GM23338 (cell line): Measurements from ENCODE around the gene SIL1. TPM values are rescaled to one million over a fixed set of nuclear protein-coding genes. Genes with fewer than 3 reads are reported as not detected.

Experiments used
- ATAC-seq: fragments of 200-7000 bp; cut with Tn5 transposase; 3 replicates; pipeline ENCODE4 v1.9.1; 2020
- DNase-seq: peaks from one replicate; pipeline ENCODE4 v3.0.0-alpha.2; 2015; ENCODE audit warnings: low spot score
- H2AFZ ChIP-seq: fragments of 200-600 bp; sonication (generic); 2 replicates; pipeline ENCODE4 v1.8.0; 2016; ENCODE audit warnings: antibody characterized with exemption, mild to moderate bottlenecking, moderate library complexity
- H3F3A ChIP-seq: fragments of 200-600 bp; sonication (generic); replicated peaks from 2 replicates; pipeline ENCODE4 v1.8.0; 2017; ENCODE audit warnings: antibody characterized with exemption, mixed run types, low read depth
- H3K27ac ChIP-seq: fragments of 200-600 bp; sonication (generic); 2 replicates; pipeline ENCODE4 v1.6.1; 2016; ENCODE audit warnings: low read depth
- H3K27me3 ChIP-seq: fragments of 200-600 bp; sonication (generic); 2 replicates; pipeline ENCODE4 v1.8.0; 2016; ENCODE audit warnings: mild to moderate bottlenecking, mixed run types, moderate library complexity; ENCODE audit not compliant: insufficient read depth
- H3K36me3 ChIP-seq: fragments of 200-600 bp; sonication (generic); 2 replicates; pipeline ENCODE4 v1.8.0; 2016; ENCODE audit warnings: mild to moderate bottlenecking; ENCODE audit not compliant: insufficient read depth
- H3K4me1 ChIP-seq: fragments of 200-600 bp; sonication (generic); 2 replicates; pipeline ENCODE4 v1.8.0; 2016; ENCODE audit warnings: mild to moderate bottlenecking, moderate library complexity; ENCODE audit not compliant: insufficient read depth
- H3K4me2 ChIP-seq: fragments of 200-600 bp; sonication (generic); 2 replicates; pipeline ENCODE4 v1.7.1; 2017; ENCODE audit warnings: mixed run types
- H3K4me3 ChIP-seq: fragments of 200-600 bp; sonication (generic); 2 replicates; pipeline ENCODE4 v1.6.1; 2016; ENCODE audit warnings: mixed run types
- H3K79me2 ChIP-seq: fragments of 200-600 bp; sonication (generic); replicated peaks from 2 replicates; pipeline ENCODE4 v1.8.0; 2017; ENCODE audit warnings: mild to moderate bottlenecking; ENCODE audit not compliant: insufficient read depth
- H3K9me2 ChIP-seq: fragments of 200-600 bp; sonication (generic); 2 replicates; pipeline ENCODE4 v1.8.0; 2017; ENCODE audit not compliant: insufficient read depth
- H4K20me1 ChIP-seq: fragments of 200-600 bp; sonication (generic); replicated peaks from 2 replicates; pipeline ENCODE4 v1.8.0; 2017; ENCODE audit warnings: mild to moderate bottlenecking; ENCODE audit not compliant: insufficient read depth
- H3K27ac Mint-ChIP-seq: 2 replicates; pipeline ENCODE4 v1.8.0; 2020; ENCODE audit warnings: inconsistent platforms, mild to moderate bottlenecking, moderate library complexity, mixed read lengths
- H3K27me3 Mint-ChIP-seq: 3 replicates; pipeline ENCODE4 v1.8.0; 2022; ENCODE audit warnings: low read depth, mild to moderate bottlenecking, moderate library complexity, mixed read lengths, inconsistent platforms; ENCODE audit not compliant: insufficient read depth, poor library complexity
- H3K36me3 Mint-ChIP-seq: 3 replicates; pipeline ENCODE4 v1.8.0; 2021; ENCODE audit warnings: low read depth, mild to moderate bottlenecking, inconsistent platforms, moderate library complexity, mixed read lengths
- H3K4me1 Mint-ChIP-seq: 3 replicates; pipeline ENCODE4 v1.8.0; 2020; ENCODE audit warnings: mild to moderate bottlenecking, inconsistent platforms, mixed read lengths
- H3K4me3 Mint-ChIP-seq: 3 replicates; pipeline ENCODE4 v1.8.0; 2021; ENCODE audit warnings: moderate library complexity, mild to moderate bottlenecking, inconsistent platforms, mixed read lengths
- H3K9me3 Mint-ChIP-seq: 3 replicates; pipeline ENCODE4 v1.8.0; 2020; ENCODE audit warnings: moderate library complexity, mild to moderate bottlenecking, inconsistent platforms, mixed read lengths
- CREB1 ChIP-seq: fragments of 250-450 bp; sonication (Bioruptor Pico); IDR thresholded peaks from 2 replicates; pipeline ENCODE4 v1.5.0; 2020; ENCODE audit warnings: low read depth, mild to moderate bottlenecking, moderate library complexity
- EZH2 ChIP-seq: fragments of 200-600 bp; sonication (generic); IDR thresholded peaks from one replicate; pipeline ENCODE4 v1.8.0; 2017; ENCODE audit warnings: antibody characterized with exemption, mild to moderate bottlenecking, low read depth; ENCODE audit not compliant: unreplicated experiment
- EZH2phosphoT487 ChIP-seq: fragments of 200-600 bp; sonication (generic); IDR thresholded peaks from one replicate; pipeline ENCODE4 v1.8.1; 2018; ENCODE audit warnings: antibody characterized with exemption; ENCODE audit not compliant: unreplicated experiment
- JUNB ChIP-seq: IDR thresholded peaks from one replicate; pipeline ENCODE4 v1.6.1; 2016; ENCODE audit warnings: antibody characterized with exemption; ENCODE audit not compliant: unreplicated experiment
- NANOG ChIP-seq: IDR thresholded peaks from 2 replicates; pipeline ENCODE4 v1.6.1; 2016; ENCODE audit warnings: antibody characterized with exemption, borderline replicate concordance
- STAT1 ChIP-seq: IDR thresholded peaks from one replicate; pipeline ENCODE4 v1.6.1; 2016; ENCODE audit warnings: antibody characterized with exemption; ENCODE audit not compliant: unreplicated experiment
- ZNF114 ChIP-seq: fragments of 250-450 bp; sonication (Bioruptor Pico); IDR thresholded peaks from 2 replicates; pipeline ENCODE4 v1.5.0; 2020; ENCODE audit warnings: mild to moderate bottlenecking, moderate library complexity
- ZNF331 ChIP-seq: fragments of 250-450 bp; sonication (Bioruptor Pico); IDR thresholded peaks from 2 replicates; pipeline ENCODE4 v1.5.0; 2020; ENCODE audit warnings: low read depth, mild to moderate bottlenecking, moderate library complexity
- polyA plus RNA-seq: library from polyadenylated mRNA; unstranded; fragments of >200 nt; fragmentation: Nextera tagmentation; extraction: Ambion mirVana; gene quantifications from 2 replicates; pipeline ENCODE4 v1.2.1, GENCODE V29; 2016
- total RNA-seq: library from RNA; depleted of rRNA; stranded (reverse); fragments of >200 nt; shearing (Covaris generic); gene quantifications from 2 replicates; pipeline ENCODE4 v1.2.3, GENCODE V29; 2014
- TF ChIP-seq, protein P1 (sequence below), 2 experiments: fragments of 200-600 bp in 1 of 2; sonication (generic) in 1 of 2; conservative IDR thresholded peaks; 2 replicates each; pipeline versions ENCODE4 v1.5.1 to v1.6.1; 2016 to 2017; ENCODE audit warnings: antibody characterized with exemption in 2 of 2, low read depth in 2 of 2, mild to moderate bottlenecking in 2 of 2, moderate library complexity in 1 of 2
- TF ChIP-seq, protein P2 (sequence below): IDR thresholded peaks from 2 replicates; pipeline ENCODE4 v1.6.1; 2016; ENCODE audit warnings: antibody characterized with exemption
- TF ChIP-seq, protein P3 (sequence below): IDR thresholded peaks from one replicate; pipeline ENCODE4 v1.6.1; 2018; ENCODE audit warnings: antibody characterized with exemption; ENCODE audit not compliant: unreplicated experiment
- TF ChIP-seq, protein P4 (sequence below): fragments of 250-450 bp; sonication (Bioruptor Pico); IDR thresholded peaks from 2 replicates; pipeline ENCODE4 v1.5.0; 2020; ENCODE audit warnings: mild to moderate bottlenecking, moderate library complexity

Gene SIL1
- total and polyA plus RNA-seq, 2 experiments from 2014 or later, result 5.5 to 5.9 TPM

DNA sequence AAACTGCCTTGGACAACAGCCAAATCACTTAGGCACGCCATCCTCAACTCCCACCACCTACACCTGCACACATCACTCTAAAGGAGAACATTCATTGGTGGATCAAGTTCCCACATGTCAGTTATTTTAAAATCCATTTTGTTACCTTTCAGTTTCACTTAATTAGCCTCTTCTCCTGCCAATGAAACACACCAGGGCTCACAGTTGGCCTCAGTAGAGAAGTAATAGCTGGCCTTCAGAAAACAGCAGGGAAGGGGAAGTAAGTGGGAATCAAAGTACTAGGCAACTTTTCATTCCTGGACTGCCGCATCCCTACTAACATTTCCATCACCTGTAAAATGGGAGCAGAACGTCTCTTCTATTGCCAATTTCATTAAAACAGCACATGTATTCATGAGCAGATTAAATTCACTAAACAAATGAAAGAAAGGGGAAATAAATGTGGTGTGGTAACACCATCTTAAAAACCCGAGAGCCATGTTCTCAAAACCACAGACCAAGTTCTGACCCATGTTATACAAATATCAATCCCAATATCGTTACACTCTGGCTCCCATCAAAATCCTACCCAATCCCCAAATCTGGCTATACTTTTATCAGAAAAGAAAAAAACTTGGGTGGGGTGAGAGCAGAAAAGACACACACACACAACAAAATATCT, 1.7 kb downstream of the SIL1 start:
- Mint-ChIP-seq H3K4me1 (peaks cover 9% of the 10 kb centered on the region), H3K27ac (no peak overlapping the region), H3K36me3 (peaks cover 7% of the 10 kb centered on the region; the same call in 2 of the 3 replicates), H3K4me3 (no peak overlapping the region), H3K27me3 (peaks cover 9% of the 10 kb centered on the region), H3K9me3 (no peaks in the 10 kb centered on the region)
- Histone ChIP-seq H3K4me3 (no peak overlapping the region), H3K9me2 (no peaks in the 10 kb centered on the region), H4K20me1 (no peaks in the 10 kb centered on the region), H2AFZ (no peak overlapping the region), H3K27ac (no peak overlapping the region), H3K36me3 (no peaks in the 10 kb centered on the region), H3K4me1 (peaks cover 10% of the 10 kb centered on the region), H3K79me2 (no peaks in the 10 kb centered on the region; the same call in 1 of the 2 replicates), H3K27me3 (no peaks in the 10 kb centered on the region), H3K4me2 (no peak overlapping the region), H3F3A (peaks cover 9% of the 10 kb centered on the region; the same call in 1 of the 2 replicates)
- DNase-seq, result no peak
- ATAC-seq, result no peak
- TF ChIP-seq, protein P1, sequence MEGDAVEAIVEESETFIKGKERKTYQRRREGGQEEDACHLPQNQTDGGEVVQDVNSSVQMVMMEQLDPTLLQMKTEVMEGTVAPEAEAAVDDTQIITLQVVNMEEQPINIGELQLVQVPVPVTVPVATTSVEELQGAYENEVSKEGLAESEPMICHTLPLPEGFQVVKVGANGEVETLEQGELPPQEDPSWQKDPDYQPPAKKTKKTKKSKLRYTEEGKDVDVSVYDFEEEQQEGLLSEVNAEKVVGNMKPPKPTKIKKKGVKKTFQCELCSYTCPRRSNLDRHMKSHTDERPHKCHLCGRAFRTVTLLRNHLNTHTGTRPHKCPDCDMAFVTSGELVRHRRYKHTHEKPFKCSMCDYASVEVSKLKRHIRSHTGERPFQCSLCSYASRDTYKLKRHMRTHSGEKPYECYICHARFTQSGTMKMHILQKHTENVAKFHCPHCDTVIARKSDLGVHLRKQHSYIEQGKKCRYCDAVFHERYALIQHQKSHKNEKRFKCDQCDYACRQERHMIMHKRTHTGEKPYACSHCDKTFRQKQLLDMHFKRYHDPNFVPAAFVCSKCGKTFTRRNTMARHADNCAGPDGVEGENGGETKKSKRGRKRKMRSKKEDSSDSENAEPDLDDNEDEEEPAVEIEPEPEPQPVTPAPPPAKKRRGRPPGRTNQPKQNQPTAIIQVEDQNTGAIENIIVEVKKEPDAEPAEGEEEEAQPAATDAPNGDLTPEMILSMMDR (conservative IDR thresholded peaks at IDR 0.05; ENCODE audit: low read depth in 2 of 2), result no peak
- no peak for TF ChIP-seq ZNF331 (CRISPR knock-in tag)
- no peak for TF ChIP-seq EZH2
- TF ChIP-seq, protein P2, sequence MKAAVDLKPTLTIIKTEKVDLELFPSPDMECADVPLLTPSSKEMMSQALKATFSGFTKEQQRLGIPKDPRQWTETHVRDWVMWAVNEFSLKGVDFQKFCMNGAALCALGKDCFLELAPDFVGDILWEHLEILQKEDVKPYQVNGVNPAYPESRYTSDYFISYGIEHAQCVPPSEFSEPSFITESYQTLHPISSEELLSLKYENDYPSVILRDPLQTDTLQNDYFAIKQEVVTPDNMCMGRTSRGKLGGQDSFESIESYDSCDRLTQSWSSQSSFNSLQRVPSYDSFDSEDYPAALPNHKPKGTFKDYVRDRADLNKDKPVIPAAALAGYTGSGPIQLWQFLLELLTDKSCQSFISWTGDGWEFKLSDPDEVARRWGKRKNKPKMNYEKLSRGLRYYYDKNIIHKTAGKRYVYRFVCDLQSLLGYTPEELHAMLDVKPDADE, result no peak
- TF ChIP-seq STAT1, result no peak
- no peak for TF ChIP-seq JUNB
- TF ChIP-seq CREB1 (CRISPR knock-in tag), result no peak
- TF ChIP-seq NANOG, result no peak
- no peak for TF ChIP-seq ZNF114 (CRISPR knock-in tag)
- TF ChIP-seq, protein P3, sequence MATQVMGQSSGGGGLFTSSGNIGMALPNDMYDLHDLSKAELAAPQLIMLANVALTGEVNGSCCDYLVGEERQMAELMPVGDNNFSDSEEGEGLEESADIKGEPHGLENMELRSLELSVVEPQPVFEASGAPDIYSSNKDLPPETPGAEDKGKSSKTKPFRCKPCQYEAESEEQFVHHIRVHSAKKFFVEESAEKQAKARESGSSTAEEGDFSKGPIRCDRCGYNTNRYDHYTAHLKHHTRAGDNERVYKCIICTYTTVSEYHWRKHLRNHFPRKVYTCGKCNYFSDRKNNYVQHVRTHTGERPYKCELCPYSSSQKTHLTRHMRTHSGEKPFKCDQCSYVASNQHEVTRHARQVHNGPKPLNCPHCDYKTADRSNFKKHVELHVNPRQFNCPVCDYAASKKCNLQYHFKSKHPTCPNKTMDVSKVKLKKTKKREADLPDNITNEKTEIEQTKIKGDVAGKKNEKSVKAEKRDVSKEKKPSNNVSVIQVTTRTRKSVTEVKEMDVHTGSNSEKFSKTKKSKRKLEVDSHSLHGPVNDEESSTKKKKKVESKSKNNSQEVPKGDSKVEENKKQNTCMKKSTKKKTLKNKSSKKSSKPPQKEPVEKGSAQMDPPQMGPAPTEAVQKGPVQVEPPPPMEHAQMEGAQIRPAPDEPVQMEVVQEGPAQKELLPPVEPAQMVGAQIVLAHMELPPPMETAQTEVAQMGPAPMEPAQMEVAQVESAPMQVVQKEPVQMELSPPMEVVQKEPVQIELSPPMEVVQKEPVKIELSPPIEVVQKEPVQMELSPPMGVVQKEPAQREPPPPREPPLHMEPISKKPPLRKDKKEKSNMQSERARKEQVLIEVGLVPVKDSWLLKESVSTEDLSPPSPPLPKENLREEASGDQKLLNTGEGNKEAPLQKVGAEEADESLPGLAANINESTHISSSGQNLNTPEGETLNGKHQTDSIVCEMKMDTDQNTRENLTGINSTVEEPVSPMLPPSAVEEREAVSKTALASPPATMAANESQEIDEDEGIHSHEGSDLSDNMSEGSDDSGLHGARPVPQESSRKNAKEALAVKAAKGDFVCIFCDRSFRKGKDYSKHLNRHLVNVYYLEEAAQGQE, result no peak
- TF ChIP-seq, protein P4, sequence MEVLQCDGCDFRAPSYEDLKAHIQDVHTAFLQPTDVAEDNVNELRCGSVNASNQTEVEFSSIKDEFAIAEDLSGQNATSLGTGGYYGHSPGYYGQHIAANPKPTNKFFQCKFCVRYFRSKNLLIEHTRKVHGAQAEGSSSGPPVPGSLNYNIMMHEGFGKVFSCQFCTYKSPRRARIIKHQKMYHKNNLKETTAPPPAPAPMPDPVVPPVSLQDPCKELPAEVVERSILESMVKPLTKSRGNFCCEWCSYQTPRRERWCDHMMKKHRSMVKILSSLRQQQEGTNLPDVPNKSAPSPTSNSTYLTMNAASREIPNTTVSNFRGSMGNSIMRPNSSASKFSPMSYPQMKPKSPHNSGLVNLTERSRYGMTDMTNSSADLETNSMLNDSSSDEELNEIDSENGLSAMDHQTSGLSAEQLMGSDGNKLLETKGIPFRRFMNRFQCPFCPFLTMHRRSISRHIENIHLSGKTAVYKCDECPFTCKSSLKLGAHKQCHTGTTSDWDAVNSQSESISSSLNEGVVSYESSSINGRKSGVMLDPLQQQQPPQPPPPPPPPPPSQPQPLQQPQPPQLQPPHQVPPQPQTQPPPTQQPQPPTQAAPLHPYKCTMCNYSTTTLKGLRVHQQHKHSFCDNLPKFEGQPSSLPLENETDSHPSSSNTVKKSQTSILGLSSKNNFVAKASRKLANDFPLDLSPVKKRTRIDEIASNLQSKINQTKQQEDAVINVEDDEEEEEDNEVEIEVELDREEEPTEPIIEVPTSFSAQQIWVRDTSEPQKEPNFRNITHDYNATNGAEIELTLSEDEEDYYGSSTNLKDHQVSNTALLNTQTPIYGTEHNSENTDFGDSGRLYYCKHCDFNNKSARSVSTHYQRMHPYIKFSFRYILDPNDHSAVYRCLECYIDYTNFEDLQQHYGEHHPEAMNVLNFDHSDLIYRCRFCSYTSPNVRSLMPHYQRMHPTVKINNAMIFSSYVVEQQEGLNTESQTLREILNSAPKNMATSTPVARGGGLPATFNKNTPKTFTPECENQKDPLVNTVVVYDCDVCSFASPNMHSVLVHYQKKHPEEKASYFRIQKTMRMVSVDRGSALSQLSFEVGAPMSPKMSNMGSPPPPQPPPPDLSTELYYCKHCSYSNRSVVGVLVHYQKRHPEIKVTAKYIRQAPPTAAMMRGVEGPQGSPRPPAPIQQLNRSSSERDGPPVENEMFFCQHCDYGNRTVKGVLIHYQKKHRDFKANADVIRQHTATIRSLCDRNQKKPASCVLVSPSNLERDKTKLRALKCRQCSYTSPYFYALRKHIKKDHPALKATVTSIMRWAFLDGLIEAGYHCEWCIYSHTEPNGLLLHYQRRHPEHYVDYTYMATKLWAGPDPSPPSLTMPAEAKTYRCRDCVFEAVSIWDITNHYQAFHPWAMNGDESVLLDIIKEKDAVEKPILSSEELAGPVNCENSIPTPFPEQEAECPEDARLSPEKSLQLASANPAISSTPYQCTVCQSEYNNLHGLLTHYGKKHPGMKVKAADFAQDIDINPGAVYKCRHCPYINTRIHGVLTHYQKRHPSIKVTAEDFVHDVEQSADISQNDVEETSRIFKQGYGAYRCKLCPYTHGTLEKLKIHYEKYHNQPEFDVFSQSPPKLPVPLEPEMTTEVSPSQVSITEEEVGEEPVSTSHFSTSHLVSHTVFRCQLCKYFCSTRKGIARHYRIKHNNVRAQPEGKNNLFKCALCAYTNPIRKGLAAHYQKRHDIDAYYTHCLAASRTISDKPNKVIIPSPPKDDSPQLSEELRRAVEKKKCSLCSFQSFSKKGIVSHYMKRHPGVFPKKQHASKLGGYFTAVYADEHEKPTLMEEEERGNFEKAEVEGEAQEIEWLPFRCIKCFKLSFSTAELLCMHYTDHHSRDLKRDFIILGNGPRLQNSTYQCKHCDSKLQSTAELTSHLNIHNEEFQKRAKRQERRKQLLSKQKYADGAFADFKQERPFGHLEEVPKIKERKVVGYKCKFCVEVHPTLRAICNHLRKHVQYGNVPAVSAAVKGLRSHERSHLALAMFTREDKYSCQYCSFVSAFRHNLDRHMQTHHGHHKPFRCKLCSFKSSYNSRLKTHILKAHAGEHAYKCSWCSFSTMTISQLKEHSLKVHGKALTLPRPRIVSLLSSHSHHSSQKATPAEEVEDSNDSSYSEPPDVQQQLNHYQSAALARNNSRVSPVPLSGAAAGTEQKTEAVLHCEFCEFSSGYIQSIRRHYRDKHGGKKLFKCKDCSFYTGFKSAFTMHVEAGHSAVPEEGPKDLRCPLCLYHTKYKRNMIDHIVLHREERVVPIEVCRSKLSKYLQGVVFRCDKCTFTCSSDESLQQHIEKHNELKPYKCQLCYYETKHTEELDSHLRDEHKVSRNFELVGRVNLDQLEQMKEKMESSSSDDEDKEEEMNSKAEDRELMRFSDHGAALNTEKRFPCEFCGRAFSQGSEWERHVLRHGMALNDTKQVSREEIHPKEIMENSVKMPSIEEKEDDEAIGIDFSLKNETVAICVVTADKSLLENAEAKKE (CRISPR knock-in tag), result no peak
- TF ChIP-seq EZH2phosphoT487, result no peak
